GM23338 (cell line): ENCODE results near the gene OSGIN1.

ENCODE experiments used
- CREB1 ChIP-seq: fragments of 250-450 bp; sonication (Bioruptor Pico); IDR thresholded peaks from 2 replicates; pipeline ENCODE4 v1.5.0; 2020; ENCODE audit warnings: low read depth, mild to moderate bottlenecking, moderate library complexity
- EZH2 ChIP-seq: fragments of 200-600 bp; sonication (generic); IDR thresholded peaks from one replicate; pipeline ENCODE4 v1.8.0; 2017; ENCODE audit warnings: antibody characterized with exemption, mild to moderate bottlenecking, low read depth; ENCODE audit not compliant: unreplicated experiment
- EZH2phosphoT487 ChIP-seq: fragments of 200-600 bp; sonication (generic); IDR thresholded peaks from one replicate; pipeline ENCODE4 v1.8.1; 2018; ENCODE audit warnings: antibody characterized with exemption; ENCODE audit not compliant: unreplicated experiment
- NANOG ChIP-seq: IDR thresholded peaks from 2 replicates; pipeline ENCODE4 v1.6.1; 2016; ENCODE audit warnings: antibody characterized with exemption, borderline replicate concordance
- POLR2AphosphoS5 ChIP-seq: IDR thresholded peaks from 2 replicates; pipeline ENCODE4 v1.6.1; 2016; ENCODE audit warnings: antibody characterized with exemption, low read depth
- ZNF331 ChIP-seq: fragments of 250-450 bp; sonication (Bioruptor Pico); IDR thresholded peaks from 2 replicates; pipeline ENCODE4 v1.5.0; 2020; ENCODE audit warnings: low read depth, mild to moderate bottlenecking, moderate library complexity
- ZNF462 ChIP-seq: fragments of 250-450 bp; sonication (Bioruptor Pico); IDR thresholded peaks from 2 replicates; pipeline ENCODE4 v1.5.0; 2020; ENCODE audit warnings: mild to moderate bottlenecking, moderate library complexity
- TF ChIP-seq, protein P1 (sequence below), 2 experiments: fragments of 200-600 bp in 1 of 2; sonication (generic) in 1 of 2; conservative IDR thresholded peaks; 2 replicates each; pipeline versions ENCODE4 v1.5.1 to v1.6.1; 2016 to 2017; ENCODE audit warnings: antibody characterized with exemption in 2 of 2, low read depth in 2 of 2, mild to moderate bottlenecking in 2 of 2, moderate library complexity in 1 of 2
- TF ChIP-seq, protein P2 (sequence below): IDR thresholded peaks from 2 replicates; pipeline ENCODE4 v1.6.1; 2016; ENCODE audit warnings: antibody characterized with exemption
- TF ChIP-seq, protein P3 (sequence below): IDR thresholded peaks from one replicate; pipeline ENCODE4 v1.6.1; 2018; ENCODE audit warnings: antibody characterized with exemption; ENCODE audit not compliant: unreplicated experiment

DNA sequence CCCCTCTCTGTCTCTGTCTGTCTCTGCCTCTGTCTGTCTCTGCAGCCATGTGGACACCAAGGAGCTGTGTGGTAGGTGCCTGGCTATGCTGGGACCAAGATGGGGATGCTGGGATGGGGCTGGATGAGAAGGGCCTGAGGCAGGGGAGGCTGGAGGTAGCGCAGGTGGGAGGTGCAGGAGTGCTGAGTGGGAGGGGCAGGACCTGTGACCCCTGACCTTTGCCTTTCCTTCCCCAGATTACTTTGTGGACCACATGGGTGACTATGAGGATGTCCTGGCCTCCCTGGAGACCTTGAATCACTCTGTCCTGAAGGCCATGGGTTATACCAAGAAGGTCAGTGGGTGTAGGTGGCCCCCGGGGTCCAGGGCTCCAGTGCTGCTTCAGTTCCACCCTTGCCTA is 27.8 kb downstream of the OSGIN1 start:
- TF ChIP-seq, protein P1, sequence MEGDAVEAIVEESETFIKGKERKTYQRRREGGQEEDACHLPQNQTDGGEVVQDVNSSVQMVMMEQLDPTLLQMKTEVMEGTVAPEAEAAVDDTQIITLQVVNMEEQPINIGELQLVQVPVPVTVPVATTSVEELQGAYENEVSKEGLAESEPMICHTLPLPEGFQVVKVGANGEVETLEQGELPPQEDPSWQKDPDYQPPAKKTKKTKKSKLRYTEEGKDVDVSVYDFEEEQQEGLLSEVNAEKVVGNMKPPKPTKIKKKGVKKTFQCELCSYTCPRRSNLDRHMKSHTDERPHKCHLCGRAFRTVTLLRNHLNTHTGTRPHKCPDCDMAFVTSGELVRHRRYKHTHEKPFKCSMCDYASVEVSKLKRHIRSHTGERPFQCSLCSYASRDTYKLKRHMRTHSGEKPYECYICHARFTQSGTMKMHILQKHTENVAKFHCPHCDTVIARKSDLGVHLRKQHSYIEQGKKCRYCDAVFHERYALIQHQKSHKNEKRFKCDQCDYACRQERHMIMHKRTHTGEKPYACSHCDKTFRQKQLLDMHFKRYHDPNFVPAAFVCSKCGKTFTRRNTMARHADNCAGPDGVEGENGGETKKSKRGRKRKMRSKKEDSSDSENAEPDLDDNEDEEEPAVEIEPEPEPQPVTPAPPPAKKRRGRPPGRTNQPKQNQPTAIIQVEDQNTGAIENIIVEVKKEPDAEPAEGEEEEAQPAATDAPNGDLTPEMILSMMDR (conservative IDR thresholded peaks at IDR 0.05; ENCODE audit: low read depth in 2 of 2) = no peak
- TF ChIP-seq EZH2phosphoT487 (no peak), EZH2 (no peak), CREB1 (no peak), POLR2AphosphoS5 (no peak), ZNF462 (CRISPR knock-in tag) (no peak), ZNF331 (CRISPR knock-in tag) (no peak), NANOG (no peak)
- TF ChIP-seq, protein P2, sequence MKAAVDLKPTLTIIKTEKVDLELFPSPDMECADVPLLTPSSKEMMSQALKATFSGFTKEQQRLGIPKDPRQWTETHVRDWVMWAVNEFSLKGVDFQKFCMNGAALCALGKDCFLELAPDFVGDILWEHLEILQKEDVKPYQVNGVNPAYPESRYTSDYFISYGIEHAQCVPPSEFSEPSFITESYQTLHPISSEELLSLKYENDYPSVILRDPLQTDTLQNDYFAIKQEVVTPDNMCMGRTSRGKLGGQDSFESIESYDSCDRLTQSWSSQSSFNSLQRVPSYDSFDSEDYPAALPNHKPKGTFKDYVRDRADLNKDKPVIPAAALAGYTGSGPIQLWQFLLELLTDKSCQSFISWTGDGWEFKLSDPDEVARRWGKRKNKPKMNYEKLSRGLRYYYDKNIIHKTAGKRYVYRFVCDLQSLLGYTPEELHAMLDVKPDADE = no peak
- TF ChIP-seq, protein P3, sequence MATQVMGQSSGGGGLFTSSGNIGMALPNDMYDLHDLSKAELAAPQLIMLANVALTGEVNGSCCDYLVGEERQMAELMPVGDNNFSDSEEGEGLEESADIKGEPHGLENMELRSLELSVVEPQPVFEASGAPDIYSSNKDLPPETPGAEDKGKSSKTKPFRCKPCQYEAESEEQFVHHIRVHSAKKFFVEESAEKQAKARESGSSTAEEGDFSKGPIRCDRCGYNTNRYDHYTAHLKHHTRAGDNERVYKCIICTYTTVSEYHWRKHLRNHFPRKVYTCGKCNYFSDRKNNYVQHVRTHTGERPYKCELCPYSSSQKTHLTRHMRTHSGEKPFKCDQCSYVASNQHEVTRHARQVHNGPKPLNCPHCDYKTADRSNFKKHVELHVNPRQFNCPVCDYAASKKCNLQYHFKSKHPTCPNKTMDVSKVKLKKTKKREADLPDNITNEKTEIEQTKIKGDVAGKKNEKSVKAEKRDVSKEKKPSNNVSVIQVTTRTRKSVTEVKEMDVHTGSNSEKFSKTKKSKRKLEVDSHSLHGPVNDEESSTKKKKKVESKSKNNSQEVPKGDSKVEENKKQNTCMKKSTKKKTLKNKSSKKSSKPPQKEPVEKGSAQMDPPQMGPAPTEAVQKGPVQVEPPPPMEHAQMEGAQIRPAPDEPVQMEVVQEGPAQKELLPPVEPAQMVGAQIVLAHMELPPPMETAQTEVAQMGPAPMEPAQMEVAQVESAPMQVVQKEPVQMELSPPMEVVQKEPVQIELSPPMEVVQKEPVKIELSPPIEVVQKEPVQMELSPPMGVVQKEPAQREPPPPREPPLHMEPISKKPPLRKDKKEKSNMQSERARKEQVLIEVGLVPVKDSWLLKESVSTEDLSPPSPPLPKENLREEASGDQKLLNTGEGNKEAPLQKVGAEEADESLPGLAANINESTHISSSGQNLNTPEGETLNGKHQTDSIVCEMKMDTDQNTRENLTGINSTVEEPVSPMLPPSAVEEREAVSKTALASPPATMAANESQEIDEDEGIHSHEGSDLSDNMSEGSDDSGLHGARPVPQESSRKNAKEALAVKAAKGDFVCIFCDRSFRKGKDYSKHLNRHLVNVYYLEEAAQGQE = no peak
